K562 (cell line): Measurements from ENCODE around the gene CD52. TPM values are rescaled to one million over a fixed set of nuclear protein-coding genes. Genes with fewer than 3 reads are reported as not detected.
A peak's percentile ranks its signal among the peaks of the same experiment; 100 is the strongest.

Source experiments
- CHD4 ChIP-seq: fragments of 200-600 bp; sonication (generic); IDR thresholded peaks from 3 replicates; pipeline ENCODE4 v1.6.1; 2012; ENCODE audit warnings: low read depth, mild to moderate bottlenecking, mixed read lengths, low read length, inconsistent platforms; ENCODE audit not compliant: insufficient read depth, insufficient replicate concordance, poor library complexity, severe bottlenecking
- MCM7 ChIP-seq, 2 experiments: fragments of 450-650 bp; IDR thresholded peaks; 2 replicates each; pipeline ENCODE4 v1.6.1; 2016 to 2018
- PKNOX1 ChIP-seq: fragments of 450-650 bp; IDR thresholded peaks from 2 replicates; pipeline ENCODE4 v1.6.1; 2016
- RBM25 ChIP-seq: fragments of 200-400 bp; formaldehyde crosslinking; IDR thresholded peaks from 2 replicates; pipeline ENCODE4 v1.6.1; 2018; ENCODE audit warnings: low read length, low read depth, moderate library complexity; ENCODE audit not compliant: severe bottlenecking
- STAT6 ChIP-seq: sonication (generic); formaldehyde crosslinking; IDR thresholded peaks from 2 replicates; pipeline ENCODE4 v1.8.1; 2023; ENCODE audit warnings: mild to moderate bottlenecking, missing genetic modification reagents
- polyA plus RNA-seq, 8 experiments: library from polyadenylated mRNA; depleted of rRNA in 4 of 8; stranded (reverse) in 5 of 8; unstranded in 3 of 8; fragments of >200 nt; fragmentation: Nextera tagmentation in 2 of 8; fragmentation: Illumina TruSeq in 1 of 8; extraction: Ambion mirVana in 2 of 8; extraction: Trizol in 1 of 8; gene quantifications; 2 replicates each; pipeline versions ENCODE4 v1.2.1 to v1.2.3, GENCODE V29; 2011 to 2014; ENCODE audit warnings: inconsistent platforms in 1 of 8, missing spikeins in 1 of 8
- total RNA-seq, 7 experiments: library from RNA; depleted of rRNA in 6 of 7; stranded (reverse); fragments of >200 nt in 6 of 7; fragmentation: Illumina TruSeq in 2 of 7; extraction: Trizol in 2 of 7; gene quantifications; 2 replicates each; pipeline versions ENCODE4 v1.2.1 to v1.2.3, GENCODE V29; 2011 to 2021; ENCODE audit warnings: low replicate concordance in 1 of 7

The CD52 gene
- total and polyA plus RNA-seq, 9 of the 15 experiments (the other 6 are each of a cell fraction or from before 2014, with no cell fraction given), result 34.9 to 488 (median 173) TPM

GRCh38 chr1:26315874-26316850, 1.6 kb upstream of the CD52 start (continued):
- no peak for TF ChIP-seq STAT6 (CRISPR knock-in tag)
- TF ChIP-seq PKNOX1, result no peak
- TF ChIP-seq MCM7 (IDR thresholded peaks at IDR 0.05), result no peak
- TF ChIP-seq CHD4, result peak; percentile 63
- peak; percentile 61 for TF ChIP-seq RBM25
